ENCODE data around the gene MIA3. TPM values are rescaled to one million over a fixed set of nuclear protein-coding genes. Genes with fewer than 3 reads are reported as not detected.
A peak's percentile ranks its signal among the peaks of the same experiment; 100 is the strongest.

MIA3 gene
- total and polyA plus RNA-seq, 4 experiments from 2014 or later, result 42.0 to 124 (median 97.2) TPM

GRCh38 chr1:222618880-222619596 lies 1.1 kb downstream of the MIA3 start:
- peaks cover 8 to 19% of the 10 kb centered on the region in 2 donors for H3K27me3 Mint-ChIP-seq
- peak in 2 of 5 donors; percentile 2 to 41 for DNase-seq
- H3K9me3 Mint-ChIP-seq, result no peaks in the 10 kb centered on the region
- H3K9me3 ChIP-seq (ENCODE audit: control insufficient read depth in 1 of 2, low read length in 2 of 2), result no peaks in the 10 kb centered on the region
- H3K36me3 Mint-ChIP-seq, result peaks cover 20 to 35% of the 10 kb centered on the region in 2 donors
- no peaks in the 10 kb centered on the region for H3K36me3 ChIP-seq (ENCODE audit: insufficient read depth, low read length)
- H3K4me1 Mint-ChIP-seq, result peaks cover 22 to 41% (median 30%) of the 10 kb centered on the region in 4 donors
- intact Hi-C loops (cut with micrococcal nuclease), result loop anchor here (1.0 to 10.0 kb wide), 4 partner anchors 15 to 1563 kb away; partner anchors contain the start of genes DEGS1 and DUSP10
- peak overlapping the region; percentile 69 for H3K27ac ChIP-seq (ENCODE audit: low read depth, low read length)
- peaks cover 22% of the 10 kb centered on the region for H3K4me1 ChIP-seq (ENCODE audit: insufficient read depth, low read length)
- ChIA-PET CTCF (ENCODE audit: partially characterized antibody) (interaction anchor here (4.0 kb wide), 1 partner anchor 15 kb away, joined by 32 read pairs; no protein-coding TSS in a partner anchor), POLR2A (ENCODE audit: partially characterized antibody) (interaction anchor here (0.7 to 5.2 kb wide), 5 partner anchors 15 to 153 kb away, joined by 3 to 23 read pairs (median 20); partner anchors contain the start of genes AIDA, BROX and TAF1A)
- H3K27me3 ChIP-seq (ENCODE audit: insufficient read depth, low read length), result no peaks in the 10 kb centered on the region
- peak overlapping the region; percentile 86 to 91 (median 88) for H3K4me3 Mint-ChIP-seq
- H3K27ac Mint-ChIP-seq, result peak overlapping the region; percentile 59 to 95 (median 86)
- H3K4me3 ChIP-seq (ENCODE audit: low read length in 2 of 2), result peak overlapping the region; percentile 49 to 68

- no peaks in the 10 kb centered on the region for H3K9me3 ChIP-seq (ENCODE audit: control insufficient read depth in 1 of 2, low read length in 2 of 2)
- peak overlapping the region in 2 of 7 donors; percentile 5 to 95 for H3K27ac Mint-ChIP-seq
- H3K4me1 ChIP-seq (ENCODE audit: insufficient read depth, low read length), result peaks cover 22% of the 10 kb centered on the region
- no peak for DNase-seq
- no peak overlapping the region for H3K4me3 ChIP-seq (ENCODE audit: low read length in 2 of 2)
- intact Hi-C loops (cut with micrococcal nuclease), result no loop called here
- peaks cover 0 to 9% of the 10 kb centered on the region in 2 donors for H3K27me3 Mint-ChIP-seq
- peak overlapping the region in 1 of 8 donors; percentile 91 for H3K4me3 Mint-ChIP-seq
- CTCF ChIA-PET (ENCODE audit: partially characterized antibody), result interaction anchor here (4.0 kb wide), 1 partner anchor 13 kb away, joined by 32 read pairs; no protein-coding TSS in a partner anchor
- no peaks in the 10 kb centered on the region for H3K9me3 Mint-ChIP-seq
- peaks cover 22 to 41% (median 30%) of the 10 kb centered on the region in 4 donors for H3K4me1 Mint-ChIP-seq
- H3K27me3 ChIP-seq (ENCODE audit: insufficient read depth, low read length), result no peaks in the 10 kb centered on the region
- H3K36me3 Mint-ChIP-seq, result peaks cover 25 to 46% of the 10 kb centered on the region in 2 donors
- POLR2A ChIA-PET (ENCODE audit: partially characterized antibody), result interaction anchor here (1.3 to 5.2 kb wide), 3 partner anchors 24 to 93 kb away, joined by 3 to 22 read pairs (median 20); partner anchors contain the start of genes AIDA, BROX and TAF1A
- H3K36me3 ChIP-seq (ENCODE audit: insufficient read depth, low read length), result peaks cover 4% of the 10 kb centered on the region
- H3K27ac ChIP-seq (ENCODE audit: low read depth, low read length), result no peak overlapping the region
Measured at GRCh38 chr1:222620566-222620965, 2.7 kb downstream of the MIA3 start.

- intact Hi-C loops (cut with micrococcal nuclease), result no loop called here
- Mint-ChIP-seq H3K36me3 (peaks cover 42 to 62% of the 10 kb centered on the region in 2 donors), H3K4me3 (no peak overlapping the region), H3K27ac (peak overlapping the region in 1 of 7 donors; percentile 84), H3K9me3 (no peaks in the 10 kb centered on the region), H3K4me1 (peaks cover 17 to 31% (median 24%) of the 10 kb centered on the region in 4 donors), H3K27me3 (no peaks in the 10 kb centered on the region)
- Histone ChIP-seq H3K27me3 (ENCODE audit: insufficient read depth, low read length) (no peaks in the 10 kb centered on the region), H3K9me3 (ENCODE audit: control insufficient read depth in 1 of 2, low read length in 2 of 2) (no peaks in the 10 kb centered on the region), H3K4me1 (ENCODE audit: insufficient read depth, low read length) (peaks cover 16% of the 10 kb centered on the region), H3K4me3 (ENCODE audit: low read length in 2 of 2) (no peak overlapping the region), H3K27ac (ENCODE audit: low read depth, low read length) (no peak overlapping the region), H3K36me3 (ENCODE audit: insufficient read depth, low read length) (peaks cover 23% of the 10 kb centered on the region)
- ChIA-PET POLR2A (ENCODE audit: partially characterized antibody) (no interaction called here), CTCF (ENCODE audit: partially characterized antibody) (interaction anchor here (1.3 to 3.5 kb wide), 2 partner anchors 12 to 31 kb away, joined by 3 to 17 read pairs; no protein-coding TSS in a partner anchor)
- no peak for DNase-seq
Measured at GRCh38 chr1:222622765-222623164, 4.9 kb downstream of the MIA3 start.

GRCh38 chr1:222623458-222623857 lies 5.6 kb downstream of the MIA3 start:
- peaks cover 17 to 30% (median 24%) of the 10 kb centered on the region in 4 donors for H3K4me1 Mint-ChIP-seq
- no peaks in the 10 kb centered on the region for H3K9me3 ChIP-seq (ENCODE audit: control insufficient read depth in 1 of 2, low read length in 2 of 2)
- no peak overlapping the region for H3K4me3 Mint-ChIP-seq
- H3K9me3 Mint-ChIP-seq, result no peaks in the 10 kb centered on the region
- POLR2A ChIA-PET (ENCODE audit: partially characterized antibody), result no interaction called here
- H3K27me3 ChIP-seq (ENCODE audit: insufficient read depth, low read length), result no peaks in the 10 kb centered on the region
- CTCF ChIA-PET (ENCODE audit: partially characterized antibody), result interaction anchor here (1.1 to 3.5 kb wide), 3 partner anchors 11 to 158 kb away, joined by 3 to 17 read pairs (median 3); no protein-coding TSS in a partner anchor
- H3K27ac Mint-ChIP-seq, result no peak overlapping the region
- DNase-seq, result no peak
- H3K36me3 Mint-ChIP-seq, result peaks cover 49 to 68% of the 10 kb centered on the region in 2 donors
- H3K27me3 Mint-ChIP-seq, result no peaks in the 10 kb centered on the region
- H3K4me1 ChIP-seq (ENCODE audit: insufficient read depth, low read length), result peaks cover 16% of the 10 kb centered on the region
- H3K4me3 ChIP-seq (ENCODE audit: low read length in 2 of 2), result no peak overlapping the region
- intact Hi-C loops (cut with micrococcal nuclease), result no loop called here
- peaks cover 30% of the 10 kb centered on the region for H3K36me3 ChIP-seq (ENCODE audit: insufficient read depth, low read length)
- no peak overlapping the region for H3K27ac ChIP-seq (ENCODE audit: low read depth, low read length)

GRCh38 chr1:222624214-222624613 lies 6.3 kb downstream of the MIA3 start:
- no peak overlapping the region for H3K4me3 ChIP-seq (ENCODE audit: low read length in 2 of 2)
- Mint-ChIP-seq H3K36me3 (peaks cover 57 to 68% of the 10 kb centered on the region in 2 donors), H3K4me1 (peaks cover 14 to 23% (median 19%) of the 10 kb centered on the region in 4 donors), H3K27me3 (no peaks in the 10 kb centered on the region), H3K4me3 (no peak overlapping the region), H3K27ac (no peak overlapping the region), H3K9me3 (no peaks in the 10 kb centered on the region)
- no peak overlapping the region for H3K27ac ChIP-seq (ENCODE audit: low read depth, low read length)
- intact Hi-C loops (cut with micrococcal nuclease), result no loop called here
- peaks cover 10% of the 10 kb centered on the region for H3K4me1 ChIP-seq (ENCODE audit: insufficient read depth, low read length)
- no peak for DNase-seq
- H3K27me3 ChIP-seq (ENCODE audit: insufficient read depth, low read length), result no peaks in the 10 kb centered on the region
- CTCF ChIA-PET (ENCODE audit: partially characterized antibody), result interaction anchor here (1.1 to 3.5 kb wide), 3 partner anchors 10 to 159 kb away, joined by 3 to 17 read pairs (median 3); no protein-coding TSS in a partner anchor
- no peaks in the 10 kb centered on the region for H3K9me3 ChIP-seq (ENCODE audit: control insufficient read depth in 1 of 2, low read length in 2 of 2)
- peaks cover 37% of the 10 kb centered on the region for H3K36me3 ChIP-seq (ENCODE audit: insufficient read depth, low read length)
- POLR2A ChIA-PET (ENCODE audit: partially characterized antibody), result no interaction called here

DNA sequence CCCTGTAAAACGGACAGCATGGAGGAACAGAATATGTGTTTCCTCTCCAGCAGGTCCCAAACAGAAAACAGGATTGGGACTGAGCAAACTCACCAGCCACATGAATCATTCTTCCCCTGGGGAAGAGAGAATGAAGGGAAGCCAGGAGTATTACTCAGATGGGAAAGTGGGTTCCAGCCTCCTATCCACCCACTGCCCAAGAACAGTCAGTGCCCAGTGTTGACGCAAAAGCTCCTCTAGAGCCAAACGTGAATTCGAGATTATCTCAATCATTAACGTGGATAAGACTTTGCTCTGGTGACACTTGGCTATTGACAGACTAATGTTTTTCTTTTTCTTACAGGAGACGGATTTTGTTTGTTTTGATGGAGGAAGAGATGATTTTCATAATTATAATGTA lies 9.3 kb downstream of the MIA3 start:
- Histone ChIP-seq H3K27me3 (ENCODE audit: insufficient read depth, low read length) (no peaks in the 10 kb centered on the region), H3K27ac (ENCODE audit: low read depth, low read length) (no peak overlapping the region), H3K4me1 (ENCODE audit: insufficient read depth, low read length) (no peaks in the 10 kb centered on the region), H3K4me3 (ENCODE audit: low read length in 2 of 2) (no peak overlapping the region), H3K9me3 (ENCODE audit: control insufficient read depth in 1 of 2, low read length in 2 of 2) (no peaks in the 10 kb centered on the region), H3K36me3 (ENCODE audit: insufficient read depth, low read length) (peaks cover 47% of the 10 kb centered on the region)
- CTCF ChIA-PET (ENCODE audit: partially characterized antibody), result interaction anchor here (1.0 kb wide), 1 partner anchor 162 kb away, joined by 3 read pairs; no protein-coding TSS in a partner anchor
- H3K4me1 Mint-ChIP-seq, result peaks cover 2 to 4% (median 4%) of the 10 kb centered on the region in 4 donors
- H3K27ac Mint-ChIP-seq, result peak overlapping the region in 2 of 7 donors; percentile 11 to 72
- peaks cover 54 to 87% of the 10 kb centered on the region in 2 donors for H3K36me3 Mint-ChIP-seq
- no peaks in the 10 kb centered on the region for H3K27me3 Mint-ChIP-seq
- POLR2A ChIA-PET (ENCODE audit: partially characterized antibody), result no interaction called here
- H3K9me3 Mint-ChIP-seq, result no peaks in the 10 kb centered on the region
- DNase-seq, result no peak
- intact Hi-C loops (cut with micrococcal nuclease), result no loop called here
- no peak overlapping the region for H3K4me3 Mint-ChIP-seq

- no peak overlapping the region for H3K4me3 Mint-ChIP-seq
- Histone ChIP-seq H3K36me3 (ENCODE audit: insufficient read depth, low read length) (peaks cover 50% of the 10 kb centered on the region), H3K4me3 (ENCODE audit: low read length in 2 of 2) (no peak overlapping the region), H3K27me3 (ENCODE audit: insufficient read depth, low read length) (no peaks in the 10 kb centered on the region), H3K27ac (ENCODE audit: low read depth, low read length) (no peak overlapping the region), H3K4me1 (ENCODE audit: insufficient read depth, low read length) (no peaks in the 10 kb centered on the region), H3K9me3 (ENCODE audit: control insufficient read depth in 1 of 2, low read length in 2 of 2) (no peaks in the 10 kb centered on the region)
- no peaks in the 10 kb centered on the region for H3K9me3 Mint-ChIP-seq
- intact Hi-C loops (cut with micrococcal nuclease), result loop anchor here (10.0 kb wide), 1 partner anchor 535 kb away; no protein-coding TSS in a partner anchor
- CTCF ChIA-PET (ENCODE audit: partially characterized antibody), result no interaction called here
- H3K36me3 Mint-ChIP-seq, result peaks cover 41 to 82% of the 10 kb centered on the region in 2 donors
- no peaks in the 10 kb centered on the region for H3K27me3 Mint-ChIP-seq
- no peak for DNase-seq
- POLR2A ChIA-PET (ENCODE audit: partially characterized antibody), result no interaction called here
- peak overlapping the region in 1 of 7 donors; percentile 41 for H3K27ac Mint-ChIP-seq
- peaks cover 4 to 13% (median 7%) of the 10 kb centered on the region in 4 donors for H3K4me1 Mint-ChIP-seq
Measured at GRCh38 chr1:222629921-222630535, 12.1 kb downstream of the MIA3 start.

All from CD4-positive, alpha-beta memory T cell (primary cell).